Muscle of leg (tissue), 11 donors: ENCODE measurements around the gene GLT8D2. TPM values are rescaled to one million over a fixed set of nuclear protein-coding genes. Genes with fewer than 3 reads are reported as not detected.

Experiments used
- DNase-seq: peaks from one replicate; pipeline ENCODE4 v3.0.0; 2013
- H3K27ac ChIP-seq: one replicate; pipeline ENCODE4 v1.5.1; 2013; ENCODE audit warnings: mild to moderate bottlenecking, low read length, control low read depth
- H3K27me3 ChIP-seq: one replicate; pipeline ENCODE4 v1.6.1; 2013; ENCODE audit warnings: low read length; ENCODE audit not compliant: control insufficient read depth, insufficient read depth
- H3K36me3 ChIP-seq: one replicate; pipeline ENCODE4 v1.6.1; 2013; ENCODE audit warnings: low read length; ENCODE audit not compliant: control insufficient read depth, insufficient read depth
- H3K4me1 ChIP-seq: one replicate; pipeline ENCODE4 v1.6.1; 2013; ENCODE audit warnings: low read length; ENCODE audit not compliant: control insufficient read depth, insufficient read depth
- H3K4me3 ChIP-seq: one replicate; pipeline ENCODE4 v1.5.1; 2013; ENCODE audit warnings: low read length, control low read depth
- H3K9me3 ChIP-seq: replicated peaks from 2 replicates; pipeline ENCODE4 v1.6.1; 2013; ENCODE audit warnings: low read depth, low read length; ENCODE audit not compliant: control insufficient read depth
- WGBS: methylation state at CpG from one replicate; pipeline ENCODE4 v1.1.5; 2013; ENCODE audit warnings: missing lambda C conversion rate; ENCODE audit not compliant: insufficient coverage; 5-methylcytosine and 5-hydroxymethylcytosine counted together
- polyA plus RNA-seq, 8 donors: library from polyadenylated mRNA; unstranded; fragments of 120-200 nt; gene quantifications; one replicate each; pipeline versions ENCODE4 v1.2.1 to v1.2.3, GENCODE V29; 2013; ENCODE audit warnings: inconsistent platforms in 1 of 8, low replicate concordance in 1 of 8; ENCODE audit not compliant: insufficient read length in 8 of 8, insufficient read depth in 1 of 8
- total RNA-seq: library from RNA; stranded (reverse); fragments of 120-200 nt; gene quantifications from one replicate; pipeline ENCODE4 v1.2.4, GENCODE V29; 2013

Gene GLT8D2
- total and polyA plus RNA-seq, 9 donors, result 44.5 to 74.9 (median 54.1) TPM

DNA sequence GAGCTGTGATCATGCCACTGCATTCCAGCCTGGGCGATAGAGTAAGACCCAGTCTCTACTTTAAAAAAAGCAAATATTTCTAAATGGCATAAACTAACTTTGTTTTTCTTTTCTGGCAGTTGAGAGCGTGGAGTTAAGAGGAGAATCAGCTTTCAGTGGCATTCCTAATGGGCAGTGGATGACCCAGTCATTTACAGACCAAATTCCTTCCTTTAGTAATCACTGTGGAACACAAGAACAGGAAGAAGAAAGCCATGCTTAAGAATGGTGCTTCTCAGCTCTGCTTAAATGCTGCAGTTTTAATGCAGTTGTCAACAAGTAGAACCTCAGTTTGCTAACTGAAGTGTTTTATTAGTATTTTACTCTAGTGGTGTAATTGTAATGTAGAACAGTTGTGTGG, 63.2 kb downstream of the GLT8D2 start:
- Histone ChIP-seq H3K4me3 (no peak overlapping the region), H3K36me3 (peaks cover 32% of the 10 kb centered on the region), H3K27ac (no peak overlapping the region), H3K4me1 (no peaks in the 10 kb centered on the region), H3K27me3 (no peaks in the 10 kb centered on the region), H3K9me3 (no peaks in the 10 kb centered on the region)
- WGBS, result no CpG with 5 or more reads among the region's 2 CpGs
- DNase-seq, result no peak

DNA sequence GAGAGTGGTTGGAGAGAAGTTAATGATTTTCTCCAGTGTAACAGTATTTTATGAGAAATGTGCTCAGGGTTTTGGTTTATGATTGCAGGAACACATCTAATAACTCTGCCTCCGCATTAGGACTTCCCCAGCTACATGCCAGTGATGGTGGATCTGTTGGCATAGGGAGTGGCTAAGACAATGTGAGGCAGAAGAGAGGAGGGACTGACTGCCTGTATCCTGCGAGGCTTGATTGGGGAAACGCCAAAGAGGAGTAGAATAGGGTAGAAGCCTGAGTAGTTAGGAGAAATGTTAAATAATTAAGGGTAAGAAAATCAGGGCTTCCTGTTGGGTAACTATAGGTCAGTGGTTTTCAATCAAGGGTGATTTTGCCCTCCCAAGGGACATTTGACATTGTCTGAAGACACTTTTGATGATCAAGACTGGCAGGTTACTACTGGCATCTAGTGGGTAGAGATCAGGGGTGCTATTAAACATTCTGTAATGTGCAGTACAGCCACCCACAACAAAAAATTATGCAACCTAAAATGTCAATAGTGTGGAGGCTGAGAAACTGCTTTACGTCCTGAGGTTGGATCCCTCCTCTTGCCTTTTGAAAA, 71.5 kb downstream of the GLT8D2 start:
- no peak for DNase-seq
- Histone ChIP-seq H3K27me3 (no peaks in the 10 kb centered on the region), H3K9me3 (no peaks in the 10 kb centered on the region), H3K4me1 (no peaks in the 10 kb centered on the region), H3K4me3 (no peak overlapping the region), H3K27ac (no peak overlapping the region), H3K36me3 (peaks cover 49% of the 10 kb centered on the region)
- 90% methylated on average over 3 of the region's 4 CpGs for WGBS

DNA sequence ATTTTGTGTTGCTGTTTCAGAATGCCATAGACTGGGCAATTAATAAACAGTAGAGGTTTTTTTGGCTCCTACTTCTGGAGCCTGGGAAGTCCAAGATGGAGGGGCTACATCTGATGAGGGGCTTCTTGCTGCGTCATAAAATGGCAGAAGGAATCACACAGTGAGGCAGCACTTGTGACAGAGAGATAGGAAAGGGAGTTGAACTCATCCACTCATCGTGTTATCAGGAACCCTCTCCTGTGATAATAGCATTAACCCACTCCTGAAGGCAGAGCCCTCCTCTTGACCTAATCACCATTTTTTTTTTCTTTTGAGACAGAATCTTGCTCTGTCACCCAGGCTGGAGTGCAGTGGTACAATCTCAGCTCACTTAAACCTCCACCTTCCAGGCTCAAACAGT, 74.6 kb downstream of the GLT8D2 start:
- H3K27me3 ChIP-seq, result no peaks in the 10 kb centered on the region
- H3K9me3 ChIP-seq, result no peaks in the 10 kb centered on the region
- no peaks in the 10 kb centered on the region for H3K4me1 ChIP-seq
- 78% methylated on average over 1 of the region's 2 CpGs for WGBS
- no peak for DNase-seq
- no peak overlapping the region for H3K4me3 ChIP-seq
- peaks cover 35% of the 10 kb centered on the region for H3K36me3 ChIP-seq
- no peak overlapping the region for H3K27ac ChIP-seq

DNA sequence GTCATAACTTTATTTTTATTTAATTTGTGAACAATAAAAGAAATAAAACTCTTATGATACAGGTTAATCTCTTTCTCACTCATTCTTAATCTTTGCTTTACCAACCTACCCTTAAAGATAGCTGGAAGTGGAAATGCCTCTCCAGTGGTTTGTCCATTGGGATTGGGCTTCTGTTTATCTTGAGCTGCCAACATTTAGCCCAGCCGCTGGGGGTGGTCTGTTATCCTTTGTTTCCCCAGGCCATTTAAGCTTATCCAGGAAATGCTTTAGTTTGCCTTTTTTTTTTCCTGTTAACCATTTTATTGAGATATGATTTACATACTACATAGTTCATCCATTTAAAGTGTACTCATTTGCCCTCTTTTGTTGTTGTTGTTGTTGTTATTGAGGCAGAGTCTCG, 76.1 kb downstream of the GLT8D2 start:
- no peaks in the 10 kb centered on the region for H3K27me3 ChIP-seq
- no CpG with 5 or more reads among the region's 2 CpGs for WGBS
- no peak overlapping the region for H3K4me3 ChIP-seq
- H3K27ac ChIP-seq, result no peak overlapping the region
- DNase-seq, result no peak
- peaks cover 35% of the 10 kb centered on the region for H3K36me3 ChIP-seq
- no peaks in the 10 kb centered on the region for H3K4me1 ChIP-seq
- no peaks in the 10 kb centered on the region for H3K9me3 ChIP-seq

DNA sequence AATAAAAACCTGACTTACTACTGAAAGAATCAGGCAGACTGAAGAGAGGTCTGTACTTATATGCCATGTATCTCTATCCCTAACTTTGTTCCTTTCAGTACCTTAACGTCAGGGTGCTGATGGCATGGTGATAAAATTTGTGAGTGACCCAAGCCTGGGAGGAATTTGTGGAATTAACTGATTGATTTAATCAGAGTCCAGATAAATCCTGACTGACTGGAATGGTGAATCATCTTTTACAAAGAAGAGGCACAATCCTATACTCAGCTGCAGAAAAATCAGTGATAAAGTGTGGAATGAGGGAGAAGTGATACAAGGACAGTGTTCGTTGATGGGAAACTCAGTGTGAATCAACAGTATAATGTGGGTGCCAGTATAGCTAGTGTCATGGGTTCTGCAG, 80.6 kb downstream of the GLT8D2 start:
- Histone ChIP-seq H3K27me3 (no peaks in the 10 kb centered on the region), H3K36me3 (peaks cover 13% of the 10 kb centered on the region), H3K27ac (no peak overlapping the region), H3K4me1 (peaks cover 5% of the 10 kb centered on the region), H3K4me3 (no peak overlapping the region), H3K9me3 (no peaks in the 10 kb centered on the region)
- no peak for DNase-seq
- WGBS, result 92% methylated on average over 1 of the region's 2 CpGs

DNA sequence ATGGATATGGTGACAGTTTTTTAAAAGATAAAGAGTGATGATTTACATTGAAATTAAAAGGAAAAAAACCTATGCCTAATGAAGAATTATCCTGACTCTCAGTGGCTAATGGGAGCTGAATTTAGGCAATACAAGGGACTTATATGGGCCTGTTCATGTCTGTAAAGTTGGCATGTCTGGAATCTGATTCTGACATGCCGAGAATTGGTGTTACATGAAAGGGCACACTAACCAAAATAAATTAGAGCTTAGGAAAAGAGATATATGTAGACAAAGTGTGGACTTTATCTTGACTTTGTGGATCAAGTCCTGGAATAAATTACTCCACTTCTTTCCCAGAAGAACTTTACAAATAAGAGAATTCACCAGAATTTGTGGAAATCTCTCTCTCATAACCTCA, 83.3 kb downstream of the GLT8D2 start:
- Histone ChIP-seq H3K27me3 (no peaks in the 10 kb centered on the region), H3K4me1 (peaks cover 9% of the 10 kb centered on the region), H3K36me3 (peaks cover 11% of the 10 kb centered on the region), H3K4me3 (peak overlapping the region; percentile 90), H3K27ac (peak overlapping the region; percentile 90), H3K9me3 (no peaks in the 10 kb centered on the region)
- no peak for DNase-seq
- WGBS, result no CpG with 5 or more reads among the region's 1 CpG

DNA sequence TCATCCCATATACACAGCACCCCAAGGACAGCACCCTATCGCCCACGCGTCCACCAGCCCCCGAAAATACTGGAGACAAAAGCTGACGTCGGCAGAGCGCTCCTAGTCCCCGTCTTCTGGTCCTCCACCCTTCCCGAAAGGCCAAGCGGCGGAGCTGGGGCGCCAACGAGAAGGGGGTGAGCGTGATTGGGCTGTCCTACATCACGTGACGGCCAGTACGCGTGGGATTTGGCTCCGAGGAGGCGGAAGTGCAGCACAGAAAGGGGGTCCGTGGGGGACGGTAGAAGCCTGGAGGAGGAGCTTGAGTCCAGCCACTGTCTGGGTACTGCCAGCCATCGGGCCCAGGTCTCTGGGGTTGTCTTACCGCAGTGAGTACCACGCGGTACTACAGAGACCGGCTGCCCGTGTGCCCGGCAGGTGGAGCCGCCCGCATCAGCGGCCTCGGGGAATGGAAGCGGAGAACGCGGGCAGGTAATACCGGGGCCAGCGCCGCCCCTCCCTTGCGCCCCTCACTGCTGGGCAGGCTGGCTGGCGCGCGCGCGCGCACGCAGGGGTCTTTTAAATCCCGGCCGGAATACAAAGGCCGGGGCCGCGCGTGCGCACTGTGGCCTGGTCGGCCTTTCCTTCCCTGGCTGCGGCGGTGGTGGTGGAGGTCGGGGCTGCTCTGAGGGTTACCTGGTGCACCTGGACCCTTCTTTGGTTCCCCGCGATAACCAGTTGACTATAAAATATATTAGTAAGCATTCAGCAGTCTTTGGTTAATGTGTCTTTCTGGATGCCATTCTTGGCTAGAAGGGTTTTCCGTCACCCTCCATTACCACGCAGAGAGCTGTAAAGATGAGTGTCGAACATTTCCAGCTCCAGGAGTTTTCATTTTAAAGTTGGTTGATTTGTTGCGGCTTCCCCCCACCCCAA, 84.1 kb downstream of the GLT8D2 start, which contains the start of gene TDG:
Gene TDG (plus strand): TSS at position 283 of the 915 bp plus-strand sequence. CDS start 166 bp downstream, at position 449.
- H3K4me1 ChIP-seq, result peaks cover 9% of the 10 kb centered on the region

DNA sequence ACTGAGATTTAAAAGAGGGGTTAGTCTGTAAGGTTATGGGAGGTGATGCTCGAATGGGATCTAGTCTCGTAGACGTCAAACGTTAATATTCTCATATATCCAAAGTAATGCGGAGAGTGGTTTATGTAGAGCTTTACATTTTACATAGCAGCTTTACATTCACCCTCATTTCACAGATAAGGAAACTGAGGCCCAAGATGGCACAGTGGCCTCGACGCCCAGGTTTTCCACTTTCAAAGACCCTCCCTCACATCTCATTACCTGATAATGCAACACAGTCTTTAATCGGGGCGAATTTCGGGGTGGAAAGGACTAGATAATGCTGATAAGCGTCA, 84.8 kb downstream of the GLT8D2 start:
- Histone ChIP-seq H3K36me3 (peaks cover 11% of the 10 kb centered on the region), H3K4me3 (peak overlapping the region; percentile 90), H3K27ac (peak overlapping the region; percentile 94), H3K4me1 (peaks cover 9% of the 10 kb centered on the region), H3K9me3 (no peaks in the 10 kb centered on the region), H3K27me3 (no peaks in the 10 kb centered on the region)
- no CpG with 5 or more reads among the region's 11 CpGs for WGBS
- no peak for DNase-seq

More for the DNA sequence above, 84.1 kb downstream of the GLT8D2 start, which contains the start of gene TDG:
- 3% methylated on average over 33 of the region's 64 CpGs for WGBS
- peak within 1 kb of the TSS; percentile 90 for H3K4me3 ChIP-seq
- peak; percentile 99 for DNase-seq
- no peaks in the 10 kb centered on the region for H3K27me3 ChIP-seq
- peak within 1 kb of the TSS; percentile 94 for H3K27ac ChIP-seq
- H3K36me3 ChIP-seq, result peaks cover 11% of the 10 kb centered on the region
- H3K9me3 ChIP-seq, result no peaks in the 10 kb centered on the region

DNA sequence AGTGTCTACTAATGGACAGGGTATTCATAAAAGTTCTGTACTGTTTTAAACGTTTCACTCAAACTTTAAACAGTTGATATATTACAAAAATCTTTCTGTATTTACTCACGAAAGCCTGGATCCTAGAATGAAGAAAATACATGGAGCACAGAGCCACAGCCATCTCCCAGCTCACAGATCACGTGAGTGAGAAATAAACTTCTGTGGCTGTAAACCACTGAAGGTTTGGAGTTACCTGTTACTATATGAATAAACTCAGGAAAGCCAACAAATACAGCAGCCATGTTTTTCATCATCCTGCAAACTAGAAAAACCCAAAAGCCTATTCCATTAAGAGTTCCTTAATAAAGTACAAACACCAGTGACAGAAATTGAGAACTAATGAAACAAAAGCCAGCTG, 85.2 kb downstream of the GLT8D2 start:
- H3K4me3 ChIP-seq, result peak overlapping the region; percentile 90
- H3K36me3 ChIP-seq, result peaks cover 11% of the 10 kb centered on the region
- H3K27me3 ChIP-seq, result no peaks in the 10 kb centered on the region
- H3K9me3 ChIP-seq, result no peaks in the 10 kb centered on the region
- peaks cover 9% of the 10 kb centered on the region for H3K4me1 ChIP-seq
- peak overlapping the region; percentile 94 for H3K27ac ChIP-seq
- DNase-seq, result no peak
- no CpG with 5 or more reads among the region's 3 CpGs for WGBS

DNA sequence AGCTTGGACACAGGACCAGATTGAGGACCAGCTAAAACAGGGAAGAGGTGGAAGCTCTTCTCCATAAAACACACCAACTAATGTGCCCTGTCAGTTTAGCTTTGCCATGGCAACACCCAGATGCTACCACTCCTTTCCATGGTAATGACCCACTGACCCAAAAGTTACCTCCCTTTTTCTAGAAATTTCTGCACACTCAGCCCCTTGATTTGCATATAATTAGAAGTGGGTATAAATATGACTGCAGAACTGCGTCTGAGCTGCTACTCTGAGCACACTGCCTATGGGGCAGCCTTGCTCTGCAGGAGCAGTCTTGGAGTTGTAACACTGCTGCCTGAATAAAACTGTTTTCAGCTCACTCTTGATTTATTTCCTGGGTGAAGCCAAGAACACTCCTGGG, 87.5 kb downstream of the GLT8D2 start:
- no peak for DNase-seq
- Histone ChIP-seq H3K4me1 (peaks cover 8% of the 10 kb centered on the region), H3K27ac (no peak overlapping the region), H3K9me3 (no peaks in the 10 kb centered on the region), H3K36me3 (peaks cover 2% of the 10 kb centered on the region), H3K27me3 (no peaks in the 10 kb centered on the region), H3K4me3 (no peak overlapping the region)
- WGBS, result 60% methylated on average over 1 of the region's 1 CpG
